ENCODE data around the gene ZNF14.
"Not testable (repeated sequence)": the region's sequence is repeated elsewhere in the genome, so short reads cannot be mapped to it uniquely, and the experiment has no call there.

ZNF14 gene

DNA sequence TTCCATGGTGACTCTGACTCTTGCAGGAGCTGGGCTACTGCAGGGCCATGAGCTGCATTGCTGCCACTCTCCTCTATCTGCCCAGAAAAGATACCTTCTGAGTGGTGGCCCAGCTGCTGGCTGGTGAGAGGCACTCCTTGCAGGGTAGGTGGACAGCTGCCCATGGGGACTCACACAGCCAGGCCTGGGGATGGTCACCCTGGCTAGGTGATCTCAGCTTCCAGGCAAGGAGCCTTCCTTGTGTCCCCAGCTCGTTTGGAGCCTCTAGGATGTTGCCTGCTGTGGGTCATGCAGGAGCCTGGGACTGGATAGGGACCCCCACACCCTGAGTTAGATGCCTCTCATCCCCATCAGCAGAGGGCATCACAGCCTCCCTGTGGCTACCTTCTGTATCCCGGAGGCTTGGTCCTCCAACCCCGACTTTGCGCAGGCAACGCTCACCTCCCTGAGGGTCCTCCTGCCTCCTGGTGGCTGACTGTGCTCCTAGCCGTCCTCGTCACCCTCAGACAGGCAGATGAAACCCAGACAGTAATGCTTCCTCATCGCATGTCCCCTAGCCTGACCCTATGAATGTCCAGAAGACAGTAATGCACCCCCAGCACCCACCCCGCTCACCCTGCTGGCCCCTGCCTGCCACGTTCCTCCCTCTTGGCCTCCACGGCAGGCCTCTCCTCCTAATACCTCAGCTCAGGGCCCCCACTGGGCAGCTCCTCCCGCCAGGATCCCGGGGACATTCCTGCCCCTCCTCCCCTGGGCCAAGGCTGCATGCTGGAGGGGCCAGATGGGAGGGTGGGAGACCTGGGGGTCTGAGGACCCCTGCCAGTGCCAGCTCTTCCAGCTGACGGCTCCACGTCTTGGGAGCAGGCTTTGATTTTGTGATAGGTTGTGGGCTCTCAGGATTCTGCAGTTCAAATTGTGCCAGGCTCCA lies 13.6 kb upstream of the ZNF14 start:
- no peak for DNase-seq

DNA sequence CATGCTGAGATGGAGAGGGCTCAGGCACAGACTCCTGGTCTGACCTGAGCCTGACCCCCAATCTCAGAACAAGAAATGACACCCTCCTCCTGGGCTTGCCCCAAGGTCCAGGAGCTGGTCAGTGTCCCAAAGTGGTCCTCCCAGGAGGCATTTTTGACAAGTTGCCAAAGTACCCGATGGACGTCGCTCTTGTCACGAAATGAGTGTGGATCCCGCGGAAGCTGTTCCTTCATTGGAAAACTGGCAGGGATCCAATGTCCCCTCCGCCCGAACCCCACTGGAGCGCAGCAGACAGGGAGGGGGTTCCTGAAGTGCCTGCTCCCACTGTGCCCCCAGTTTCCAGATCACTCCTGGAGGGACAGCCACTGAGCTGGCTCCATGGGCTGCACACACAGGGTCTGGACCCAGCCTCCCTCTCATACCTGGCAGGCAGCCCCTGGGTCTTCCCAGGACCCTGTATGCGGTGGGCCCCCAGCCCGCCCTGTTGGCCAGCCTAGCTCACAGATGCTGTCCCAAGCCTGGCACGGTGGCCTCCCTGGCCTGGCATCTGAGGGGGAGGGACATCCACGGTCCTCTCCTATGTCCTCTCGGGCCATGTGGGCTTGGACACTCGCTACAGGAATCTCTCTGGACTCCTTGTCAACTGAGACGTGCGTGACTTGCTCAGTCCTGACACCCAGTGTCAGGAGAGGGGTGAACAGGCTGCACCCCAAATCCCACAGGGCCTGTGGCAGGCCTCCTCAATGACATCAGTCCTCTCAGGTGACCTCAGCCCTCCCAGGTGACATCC lies 12.8 kb upstream of the ZNF14 start:
- no peak for DNase-seq

- DNase-seq = no peak
Measured at GRCh38 chr19:19744641-19745040, 11.7 kb upstream of the ZNF14 start.

GRCh38 chr19:19743921-19744320 lies 11.0 kb upstream of the ZNF14 start:
- not testable (repeated sequence) for DNase-seq

GRCh38 chr19:19743176-19743575 lies 10.3 kb upstream of the ZNF14 start:
- DNase-seq = no peak

GRCh38 chr19:19742773-19743172 lies 9.9 kb upstream of the ZNF14 start:
- no peak for DNase-seq

- DNase-seq = no peak
Measured at GRCh38 chr19:19741184-19741583, 8.3 kb upstream of the ZNF14 start.

DNA sequence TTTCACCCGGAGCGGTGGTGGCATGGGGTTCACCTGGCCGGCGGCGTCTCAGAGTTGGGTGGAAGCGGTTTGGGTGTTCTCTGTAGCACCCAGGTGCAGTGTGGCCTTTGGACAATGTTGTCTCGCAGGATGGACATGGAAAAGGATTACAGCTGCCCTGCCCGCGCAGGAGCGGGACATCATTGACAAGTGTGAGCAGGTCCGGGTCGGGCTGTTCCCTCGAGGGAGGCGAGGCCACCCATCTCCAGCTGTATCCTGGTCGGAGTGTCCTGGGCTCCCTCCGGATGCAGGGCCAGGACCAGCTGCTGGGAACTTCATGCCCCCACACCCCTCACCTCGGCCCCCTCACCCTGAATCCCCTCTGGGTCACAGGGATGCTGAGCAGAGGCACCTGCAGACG lies 7.8 kb upstream of the ZNF14 start:
- no peak for DNase-seq

DNA sequence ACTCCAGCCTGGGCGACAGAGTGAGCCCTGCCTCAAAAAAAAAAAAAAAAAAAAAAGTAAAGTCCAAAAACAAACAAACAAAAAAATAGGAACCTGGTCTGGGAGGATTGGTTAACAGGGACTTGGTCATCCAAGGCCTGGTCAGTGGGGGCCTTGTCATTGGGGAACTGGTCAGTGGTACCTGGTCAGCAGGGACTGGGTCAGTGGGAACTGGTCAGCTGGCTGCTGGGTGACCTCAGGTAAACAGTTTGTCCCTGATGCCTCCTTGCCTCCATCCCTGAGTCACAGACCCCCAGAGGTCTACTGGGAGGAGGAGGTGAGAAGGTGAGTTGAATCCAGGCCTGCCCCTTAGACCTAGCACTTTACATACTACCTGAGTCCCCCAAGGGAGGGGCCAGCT lies 5.7 kb upstream of the ZNF14 start:
- no peak for DNase-seq

GRCh38 chr19:19737559-19738332 lies 4.8 kb upstream of the ZNF14 start:
- no peak for DNase-seq

DNA sequence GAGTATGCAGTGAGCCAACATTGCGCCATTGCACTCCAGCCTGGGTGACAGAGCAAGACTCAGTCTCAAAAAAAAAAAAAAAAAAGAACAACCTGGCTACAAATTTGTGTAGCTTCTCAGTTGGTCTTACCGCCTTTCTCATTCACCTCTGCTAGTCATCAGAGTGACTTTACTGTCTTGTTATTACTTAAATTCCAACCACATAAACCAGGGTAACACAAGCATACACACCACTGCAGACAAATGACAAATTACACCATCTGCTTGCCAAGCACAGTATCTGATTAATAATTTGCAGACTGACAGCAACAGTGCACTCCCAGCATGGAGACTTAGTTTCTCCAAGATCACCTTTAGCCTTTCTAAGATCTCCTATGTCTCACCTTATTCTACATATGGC lies 11.0 kb downstream of the ZNF14 start:
- no peak for DNase-seq

GRCh38 chr19:19719798-19720197 lies 13.1 kb downstream of the ZNF14 start:
- DNase-seq = no peak

DNA sequence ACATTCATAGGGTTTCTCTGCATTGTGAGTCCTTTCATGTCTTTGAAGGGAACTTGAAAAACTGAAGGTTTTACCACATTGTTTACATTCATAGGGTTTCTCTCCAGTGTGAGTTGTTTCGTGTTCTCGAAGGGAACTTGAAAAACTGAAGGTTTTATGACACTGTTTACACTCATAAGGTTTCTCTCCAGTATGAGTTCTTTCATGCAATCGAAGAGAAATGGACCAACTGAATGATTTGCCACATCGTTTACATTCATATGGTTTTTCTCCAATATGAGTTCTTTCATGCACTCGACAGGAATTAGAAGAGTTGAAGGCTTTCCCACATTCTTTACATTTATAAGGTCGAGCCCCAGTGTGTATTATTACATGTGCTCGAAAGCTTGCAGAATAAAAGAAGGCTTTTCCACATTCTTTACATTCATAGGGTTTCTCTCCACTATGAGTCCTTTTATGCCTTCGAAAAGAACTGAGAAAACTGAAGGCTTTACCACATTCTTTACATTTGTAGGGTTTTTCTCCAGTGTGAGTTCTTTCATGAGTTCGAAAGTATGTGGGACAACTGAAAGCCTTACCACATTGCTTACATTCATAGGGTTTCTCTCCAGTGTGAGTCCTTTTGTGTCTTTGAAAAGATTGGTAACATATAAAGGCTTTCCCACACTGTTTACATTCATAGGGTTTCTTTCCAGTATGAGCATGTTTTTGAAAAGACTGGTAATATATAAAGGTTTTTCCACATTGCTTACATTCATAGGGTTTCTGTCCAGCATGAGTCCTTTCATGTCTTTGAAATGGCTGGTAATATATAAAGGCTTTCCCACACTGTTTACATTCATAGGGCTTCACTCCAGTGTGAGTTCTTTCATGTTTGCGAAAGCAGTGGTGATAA lies 20.7 kb downstream of the ZNF14 start:
- no peak for DNase-seq

DNA sequence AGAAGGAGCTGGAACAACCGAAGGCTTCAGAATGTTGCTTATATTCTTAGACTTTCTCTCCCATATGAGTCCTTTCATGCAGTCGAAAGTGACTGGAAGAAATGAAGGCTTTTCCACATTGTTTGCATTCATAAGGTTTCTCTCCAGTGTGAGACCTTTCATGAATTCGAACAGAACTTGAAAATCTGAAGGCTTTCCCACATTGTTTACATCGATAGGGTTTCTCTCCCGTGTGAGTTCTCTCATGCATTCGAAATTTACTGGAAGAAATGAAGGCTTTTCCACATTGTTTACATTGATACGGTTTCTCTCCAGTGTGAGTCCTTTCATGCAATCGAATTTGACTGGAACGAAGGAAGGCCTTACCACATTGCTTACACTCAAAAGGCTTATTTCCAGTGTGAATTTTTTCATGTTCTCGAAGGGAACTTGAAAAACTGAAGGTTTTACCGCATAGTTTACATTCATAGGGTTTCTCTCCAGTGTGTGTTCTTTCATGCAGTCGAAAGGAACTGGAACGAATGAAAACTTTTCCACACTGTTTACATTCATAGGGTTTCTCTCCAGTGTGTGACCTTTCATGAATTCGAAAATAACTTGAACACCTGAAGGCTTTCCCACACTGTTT lies 21.5 kb downstream of the ZNF14 start:
- DNase-seq = no peak

DNA sequence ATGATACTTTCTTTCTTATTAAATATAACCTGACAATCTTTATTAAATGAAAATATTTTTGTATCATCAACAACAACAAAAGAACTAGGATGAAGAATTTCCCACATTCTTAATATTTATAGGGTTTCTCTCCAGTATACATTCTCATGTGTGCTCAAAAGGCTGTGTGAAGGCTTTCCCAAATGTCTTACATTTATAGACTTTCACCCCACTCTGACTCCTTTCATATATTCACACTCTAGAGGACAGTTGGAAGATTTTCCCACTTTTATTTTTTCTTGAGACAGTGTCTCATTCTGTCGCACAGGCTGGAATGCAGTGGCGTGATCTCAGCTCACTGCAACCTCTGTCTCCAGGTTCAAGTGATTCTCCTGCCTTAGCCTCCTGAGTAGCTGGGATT lies 22.4 kb downstream of the ZNF14 start:
- no peak for DNase-seq

- DNase-seq = no peak
Measured at GRCh38 chr19:19704836-19705235, 28.1 kb downstream of the ZNF14 start.

- DNase-seq = not testable (repeated sequence)
Measured at GRCh38 chr19:19700493-19700892, 32.4 kb downstream of the ZNF14 start.

DNA sequence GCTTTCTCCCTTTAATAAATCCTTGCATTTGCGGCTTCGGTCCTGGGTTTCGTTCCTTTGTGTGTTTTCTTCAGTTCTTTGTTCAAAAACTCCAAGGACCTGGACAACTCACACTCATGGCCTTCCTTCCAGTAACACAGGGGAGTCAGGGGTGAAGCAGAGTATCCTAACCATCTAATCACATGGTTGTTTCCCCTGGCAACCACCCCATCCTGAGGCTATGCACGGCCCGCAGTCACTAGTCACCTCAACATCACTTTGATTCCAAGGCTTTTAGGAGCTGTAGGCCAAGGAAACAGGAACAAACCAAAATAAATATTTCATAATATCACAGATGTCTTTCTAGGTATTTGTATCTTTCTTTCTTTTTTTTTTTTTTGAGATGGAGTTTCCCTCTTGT lies 35.3 kb downstream of the ZNF14 start:
- no peak for DNase-seq

GRCh38 chr19:19696386-19696785 lies 36.5 kb downstream of the ZNF14 start:
- DNase-seq = no peak

GRCh38 chr19:19691683-19692082 lies 41.2 kb downstream of the ZNF14 start:
- no peak for DNase-seq

- not testable (repeated sequence) for DNase-seq
Measured at GRCh38 chr19:19689023-19689422, 43.9 kb downstream of the ZNF14 start.
